CD4-positive, alpha-beta T cell (primary cell): ENCODE data around the gene CMSS1. TPM values are rescaled to one million over a fixed set of nuclear protein-coding genes. Genes with fewer than 3 reads are reported as not detected.

ENCODE experiments used
- microRNA-seq: library from miRNA; unstranded; fragments of <30 nt; microRNA quantifications from one replicate; pipeline ENCODE4 v1.2.0, GENCODE V29; 2021; ENCODE audit warnings: borderline microRNAs expressed, borderline replicate concordance
- total RNA-seq, 174 experiments: library from RNA in 2 of 174; stranded (reverse) in 2 of 174; gene quantifications; one replicate each; pipeline ENCODE4 v1.2.3 and lab custom pipeline; 2021 to 2026

CMSS1 gene
- total RNA-seq, 2 experiments from 2014 or later = 12.2 TPM

Small RNA genes lying within 50 kb of the gene (microRNA-seq; reads per million reads assigned to microRNA genes)
- gene MIR3921 = not detected

Other genes with a start within 250 kb of the CMSS1 start
- not detected for gene COL8A1, start 179.3 kb upstream of the CMSS1 start, total RNA-seq